Stomach smooth muscle (tissue), 2 donors: ENCODE data around the gene IGF2R.
A peak's percentile ranks its signal among the peaks of the same experiment; 100 is the strongest.

Experiments used
- H3K27ac ChIP-seq: one replicate; pipeline ENCODE4 v1.7.0; 2013; ENCODE audit warnings: mild to moderate bottlenecking, low read length, inconsistent platforms
- H3K27me3 ChIP-seq, 2 donors: one replicate each; pipeline ENCODE4 v1.7.0; 2013; ENCODE audit warnings: low read length in 2 of 2; ENCODE audit not compliant: insufficient read depth in 2 of 2, control insufficient read depth in 1 of 2
- H3K36me3 ChIP-seq, 2 donors: one replicate each; pipeline ENCODE4 v1.7.0; 2013; ENCODE audit warnings: low read length in 2 of 2; ENCODE audit not compliant: control insufficient read depth in 2 of 2, insufficient read depth in 2 of 2
- H3K4me1 ChIP-seq: one replicate; pipeline ENCODE4 v1.7.0; 2013; ENCODE audit warnings: low read length; ENCODE audit not compliant: control insufficient read depth, insufficient read depth
- H3K4me3 ChIP-seq, 2 donors: one replicate each; pipeline ENCODE4 v1.7.0; 2013; ENCODE audit warnings: low read length in 2 of 2
- H3K9ac ChIP-seq, 2 donors: one replicate each; pipeline ENCODE4 v1.7.0; 2013; ENCODE audit warnings: low read length in 2 of 2, mild to moderate bottlenecking in 1 of 2
- H3K9me3 ChIP-seq, 2 donors: one replicate each; pipeline ENCODE4 v1.7.0; 2013; ENCODE audit warnings: low read length in 2 of 2; ENCODE audit not compliant: control insufficient read depth in 2 of 2
- donor health status: healthy.
- donor health status: Pancreatic carcinoma.

IGF2R gene

GRCh38 chr6:160142115-160142715, 173.3 kb downstream of the IGF2R start:
- peak overlapping the region in 1 of 2 donors; percentile 0 for H3K9ac ChIP-seq
- H3K36me3 ChIP-seq = no peaks in the 10 kb centered on the region
- peaks cover 41% of the 10 kb centered on the region for H3K4me1 ChIP-seq
- H3K4me3 ChIP-seq = no peak overlapping the region
- no peaks in the 10 kb centered on the region for H3K27me3 ChIP-seq
- no peaks in the 10 kb centered on the region for H3K9me3 ChIP-seq
- H3K27ac ChIP-seq = peak overlapping the region; percentile 80

GRCh38 chr6:160146454-160147145, 177.7 kb downstream of the IGF2R start:
- peak overlapping the region in 1 of 2 donors; percentile 23 for H3K9ac ChIP-seq
- peaks cover 16% of the 10 kb centered on the region for H3K4me1 ChIP-seq
- H3K27ac ChIP-seq = peak overlapping the region; percentile 69

DNA sequence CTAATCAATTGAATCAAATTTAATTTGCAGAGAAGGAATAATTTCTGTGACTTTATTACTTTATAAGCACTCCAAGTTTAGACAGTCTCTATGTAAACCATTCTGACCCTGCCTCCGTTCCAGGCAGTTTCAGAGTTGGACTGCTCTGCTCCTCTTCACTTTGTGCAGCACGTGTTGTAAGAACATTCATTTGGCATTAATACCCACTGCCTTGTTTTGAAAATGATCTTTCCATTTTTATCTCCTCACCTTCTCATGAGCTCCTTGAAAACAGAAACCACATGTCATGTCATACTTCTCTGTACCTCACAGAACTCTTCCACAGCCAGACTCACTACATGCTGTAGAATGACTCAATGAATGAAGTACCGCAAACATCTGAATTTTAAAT, 178.3 kb downstream of the IGF2R start:
- Histone ChIP-seq H3K4me1 (peaks cover 11% of the 10 kb centered on the region), H3K4me3 (no peak overlapping the region), H3K9me3 (no peaks in the 10 kb centered on the region), H3K9ac (no peak overlapping the region), H3K36me3 (no peaks in the 10 kb centered on the region), H3K27me3 (no peaks in the 10 kb centered on the region), H3K27ac (peak overlapping the region; percentile 69)

More at GRCh38 chr6:160146454-160147145, 177.7 kb downstream of the IGF2R start:
- no peak overlapping the region for H3K4me3 ChIP-seq
- H3K27me3 ChIP-seq = no peaks in the 10 kb centered on the region
- H3K9me3 ChIP-seq = no peaks in the 10 kb centered on the region
- no peaks in the 10 kb centered on the region for H3K36me3 ChIP-seq

DNA sequence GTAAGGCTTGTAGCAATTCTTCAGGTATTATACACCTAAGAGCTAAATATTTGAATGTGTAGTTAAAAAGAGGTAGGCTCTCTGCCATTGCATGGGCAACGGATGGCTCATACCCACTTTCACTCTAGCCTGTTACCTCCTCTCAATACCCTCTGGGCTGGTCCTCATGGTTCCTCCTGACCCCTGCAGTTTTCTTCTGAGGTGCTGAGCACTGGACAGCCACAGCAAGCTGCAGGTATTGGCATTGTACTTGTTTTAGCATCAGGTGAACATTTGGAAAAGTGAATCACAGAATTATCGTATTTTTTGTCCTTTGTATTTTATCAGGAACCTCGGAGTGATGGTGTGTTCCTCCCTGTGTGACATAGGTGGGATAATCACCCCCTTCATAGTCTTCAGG, 185.6 kb downstream of the IGF2R start:
- Histone ChIP-seq H3K4me1 (no peaks in the 10 kb centered on the region), H3K27ac (no peak overlapping the region), H3K9me3 (peaks cover 0 to 5% of the 10 kb centered on the region in 2 donors), H3K27me3 (no peaks in the 10 kb centered on the region), H3K36me3 (no peaks in the 10 kb centered on the region), H3K4me3 (no peak overlapping the region), H3K9ac (no peak overlapping the region)

GRCh38 chr6:160156842-160157241, 188.0 kb downstream of the IGF2R start:
- Histone ChIP-seq H3K27ac (no peak overlapping the region), H3K4me3 (no peak overlapping the region), H3K27me3 (no peaks in the 10 kb centered on the region), H3K36me3 (no peaks in the 10 kb centered on the region), H3K9me3 (peaks cover 0 to 5% of the 10 kb centered on the region in 2 donors), H3K9ac (no peak overlapping the region), H3K4me1 (no peaks in the 10 kb centered on the region)

DNA sequence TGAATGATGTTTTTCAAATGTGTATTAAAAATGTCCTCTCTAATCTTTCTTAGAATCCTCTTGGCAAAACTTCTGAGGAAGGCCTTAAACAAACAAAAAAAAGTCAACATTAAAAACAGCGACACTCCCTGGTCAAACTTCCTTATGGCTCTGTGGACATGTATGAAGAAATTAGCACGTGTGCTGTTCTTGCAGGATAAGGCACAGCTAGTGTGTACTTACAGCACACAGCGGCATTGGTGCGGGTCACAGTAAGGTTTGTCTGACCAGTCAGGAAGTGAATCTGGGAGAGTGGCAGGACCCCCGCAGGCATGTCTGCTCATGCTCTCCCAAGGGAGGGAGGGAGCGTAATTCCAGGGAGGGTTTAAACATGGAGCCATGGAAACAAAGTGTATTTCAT, 191.6 kb downstream of the IGF2R start:
- H3K27me3 ChIP-seq = no peaks in the 10 kb centered on the region
- no peaks in the 10 kb centered on the region for H3K9me3 ChIP-seq
- H3K27ac ChIP-seq = no peak overlapping the region
- no peak overlapping the region for H3K9ac ChIP-seq
- H3K36me3 ChIP-seq = no peaks in the 10 kb centered on the region
- no peaks in the 10 kb centered on the region for H3K4me1 ChIP-seq
- no peak overlapping the region for H3K4me3 ChIP-seq
